Activated CD4-positive, CD25-positive, alpha-beta regulatory T cell treated with anti-CD3 and anti-CD28 coated beads, Interleukin-2, amount 50 U/mL, for 72 hours (primary cell): Measurements from ENCODE around the gene MLNR.

ENCODE experiments used
- DNase-seq: peaks from one replicate; pipeline ENCODE4 v3.0.0; 2021

MLNR gene

DNA sequence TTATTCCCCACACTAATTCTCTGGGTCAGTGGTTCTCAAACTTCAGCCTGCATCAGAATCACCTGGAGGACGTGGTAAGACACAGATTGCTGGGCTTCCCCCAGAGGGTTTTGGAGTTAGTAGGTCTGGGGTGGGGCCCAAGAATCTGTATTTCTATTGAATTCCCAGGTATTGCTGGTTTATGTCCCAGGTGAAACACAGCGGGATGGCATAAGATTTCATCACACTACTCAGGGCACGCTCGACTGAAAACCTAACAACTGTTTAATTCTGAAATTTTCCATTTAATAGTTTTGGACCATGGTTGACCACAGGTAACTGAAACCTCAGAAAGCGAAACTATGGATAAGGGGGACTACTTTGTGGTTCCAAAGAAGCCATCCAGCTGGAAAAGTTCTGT lies 6.5 kb downstream of the MLNR start:
- DNase-seq, result no peak

GRCh38 chr13:49234741-49235140 lies 14.6 kb downstream of the MLNR start:
- no peak for DNase-seq

- no peak for DNase-seq
Observed at GRCh38 chr13:49235856-49236431, 15.8 kb downstream of the MLNR start.

DNA sequence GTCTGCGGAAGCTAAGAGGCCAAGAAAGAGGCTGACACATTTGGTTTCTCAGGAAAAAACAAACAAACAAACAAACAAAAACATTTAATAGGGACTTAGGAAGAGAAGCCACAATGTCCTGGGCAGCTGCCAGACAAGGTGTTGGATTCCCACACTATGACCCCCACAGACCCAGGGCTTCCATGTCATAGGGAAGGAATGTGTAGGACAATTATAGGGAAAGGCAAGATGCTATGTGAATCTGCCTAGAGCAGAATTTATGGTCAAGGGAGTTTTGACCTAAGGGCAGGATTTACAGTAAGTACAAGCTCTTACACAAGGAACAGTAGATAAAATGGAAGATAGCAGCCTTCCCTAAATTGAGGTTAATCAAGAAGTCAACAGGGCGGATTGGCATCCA lies 18.5 kb downstream of the MLNR start:
- DNase-seq, result no peak

GRCh38 chr13:49240017-49240416 lies 19.9 kb downstream of the MLNR start:
- DNase-seq, result no peak

DNA sequence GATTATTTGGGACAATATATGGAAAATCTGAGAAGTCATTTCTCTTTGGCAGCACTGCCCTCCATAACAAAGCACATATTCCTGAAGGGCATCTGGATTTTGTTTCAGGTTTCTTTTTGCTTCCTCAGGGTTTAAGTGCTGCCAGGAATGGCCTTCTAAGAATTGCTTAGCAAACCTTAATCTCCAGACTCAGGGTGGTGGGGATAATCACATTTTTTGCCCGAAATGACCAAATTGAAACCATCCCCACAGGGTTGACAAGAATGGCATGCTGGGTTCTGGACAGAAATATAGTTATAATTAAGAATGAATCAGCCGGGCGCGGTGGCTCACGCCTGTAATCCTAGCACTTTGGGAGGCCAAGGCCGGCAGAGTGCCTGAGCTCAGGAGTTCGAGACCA lies 21.2 kb downstream of the MLNR start:
- no peak for DNase-seq

- DNase-seq, result no peak
Observed at GRCh38 chr13:49245101-49245500, 25.0 kb downstream of the MLNR start.

DNA sequence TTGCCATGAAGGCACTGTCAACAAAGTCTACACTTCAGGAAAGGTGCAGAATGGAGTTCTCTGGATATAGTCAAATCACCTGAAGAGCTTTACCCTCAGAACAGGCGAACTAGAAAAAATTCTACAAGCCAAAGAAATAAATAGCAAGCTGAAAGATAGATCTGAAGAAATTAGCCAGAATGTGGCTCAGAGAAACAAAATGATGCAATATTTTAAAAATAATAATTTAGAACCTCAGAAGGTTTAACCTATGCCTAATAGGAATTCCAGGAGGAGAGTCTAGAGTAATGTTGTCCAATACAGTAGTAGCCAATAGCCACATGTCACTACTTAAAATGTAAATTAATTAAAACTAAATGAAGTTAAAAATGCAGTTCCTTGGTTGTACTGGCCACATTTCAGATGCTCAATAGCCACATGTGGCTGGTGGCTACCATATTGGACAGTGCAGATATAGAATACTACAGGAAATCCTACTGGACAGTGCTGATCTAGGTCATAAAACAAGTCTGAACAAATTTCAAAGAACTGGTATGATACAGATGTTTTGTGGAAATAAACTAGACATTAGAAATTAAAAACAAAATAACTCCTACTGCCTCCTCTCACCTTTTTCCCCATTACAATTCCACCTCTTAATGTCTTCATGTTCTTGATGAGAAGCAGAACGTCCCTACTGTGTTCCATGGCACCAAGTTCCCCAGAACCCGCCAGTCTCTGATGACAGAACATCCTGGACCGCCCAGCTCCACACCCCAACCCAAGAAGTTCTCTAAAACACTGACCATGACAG lies 26.9 kb downstream of the MLNR start:
- DNase-seq, result no peak

DNA sequence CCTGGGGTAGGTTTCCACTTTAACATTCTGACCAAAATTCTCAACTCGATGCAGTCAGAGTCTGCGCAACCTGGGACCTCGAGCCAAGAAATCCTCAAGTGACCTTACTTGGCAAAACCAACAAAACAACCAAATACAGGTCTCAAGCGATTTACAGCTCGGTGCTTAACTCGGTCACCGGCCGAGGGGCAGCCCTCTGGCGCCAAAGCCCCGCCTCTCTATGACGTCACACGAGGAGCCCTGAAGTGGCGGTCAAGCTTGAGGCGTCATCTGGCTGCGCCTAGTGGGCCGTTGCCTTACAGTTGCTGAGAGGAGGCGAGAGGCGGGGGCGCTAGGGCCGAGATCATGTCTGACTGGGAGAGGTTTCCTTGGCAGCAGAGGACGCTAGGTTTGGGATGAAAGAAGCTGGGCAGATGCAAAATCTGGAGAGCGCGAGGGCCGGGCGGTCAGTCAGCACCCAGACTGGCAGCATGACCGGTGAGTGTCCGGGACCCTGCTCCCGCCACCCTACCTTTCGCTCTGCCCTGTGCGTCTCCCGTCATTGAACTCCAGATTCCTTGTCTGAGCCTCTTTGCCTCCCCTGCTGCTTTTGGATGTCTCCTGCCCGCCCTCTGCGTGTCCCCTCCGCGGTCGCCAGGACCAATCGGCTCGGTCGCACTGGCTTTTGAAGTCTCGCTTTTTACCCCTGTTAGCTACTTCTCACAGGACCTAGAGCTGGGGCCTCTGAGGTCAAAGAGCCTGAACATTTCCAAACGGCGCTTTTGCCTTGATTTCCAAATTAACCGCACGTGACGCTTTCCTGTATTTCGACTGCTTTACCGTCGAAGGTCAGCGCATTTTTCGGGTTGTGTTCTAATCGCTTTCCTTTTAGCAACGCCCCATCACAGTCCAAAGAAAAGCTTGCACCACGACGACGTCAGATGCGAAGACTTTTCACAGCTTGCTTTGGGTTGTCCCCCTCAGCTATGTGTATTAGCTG lies 27.8 kb downstream of the MLNR start, which contains the start of gene CDADC1:
TSS of gene CDADC1 (plus strand) at position 283 of the 979 bp plus-strand sequence. CDS start at position 396, 113 bp downstream.
- peak; percentile 94 for DNase-seq

DNA sequence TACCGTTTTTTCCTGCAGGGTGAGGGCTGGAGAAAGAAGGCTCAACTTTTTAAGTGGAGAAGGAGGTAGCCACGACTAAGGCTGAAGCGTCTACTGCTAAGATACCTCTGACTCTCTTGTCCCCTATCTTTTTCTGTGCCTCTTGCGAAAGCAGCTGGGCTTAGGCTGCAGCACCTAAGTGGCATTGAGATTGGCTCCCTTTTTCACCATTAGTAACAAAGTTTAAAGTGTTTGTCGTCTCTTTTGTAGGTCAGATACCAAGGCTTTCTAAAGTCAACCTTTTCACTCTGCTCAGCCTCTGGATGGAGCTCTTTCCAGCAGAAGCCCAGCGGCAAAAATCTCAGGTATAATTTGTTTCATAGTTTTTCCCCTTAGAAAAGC lies 28.5 kb downstream of the MLNR start:
- DNase-seq, result no peak

DNA sequence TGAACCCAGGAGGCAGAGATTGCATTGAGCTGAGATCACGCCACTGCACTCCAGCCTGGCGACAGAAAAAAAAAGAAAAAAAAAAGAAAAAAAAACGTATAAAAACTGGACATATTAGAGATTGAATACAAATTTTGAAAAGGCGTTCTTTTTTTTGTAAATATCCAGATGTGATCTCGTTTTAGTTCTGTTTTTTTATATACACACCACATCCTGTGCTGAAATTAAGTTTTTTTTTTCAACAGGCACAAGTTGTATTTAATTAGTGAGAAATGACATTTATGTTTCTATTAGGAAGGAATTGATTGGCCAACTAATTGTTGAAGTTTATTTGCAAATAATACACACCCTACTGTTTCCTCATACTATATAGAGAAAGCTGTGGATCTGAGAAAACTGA lies 31.2 kb downstream of the MLNR start:
- no peak for DNase-seq

GRCh38 chr13:49253310-49253709 lies 33.2 kb downstream of the MLNR start:
- no peak for DNase-seq

- no peak for DNase-seq
Observed at GRCh38 chr13:49254007-49254406, 33.9 kb downstream of the MLNR start.

DNA sequence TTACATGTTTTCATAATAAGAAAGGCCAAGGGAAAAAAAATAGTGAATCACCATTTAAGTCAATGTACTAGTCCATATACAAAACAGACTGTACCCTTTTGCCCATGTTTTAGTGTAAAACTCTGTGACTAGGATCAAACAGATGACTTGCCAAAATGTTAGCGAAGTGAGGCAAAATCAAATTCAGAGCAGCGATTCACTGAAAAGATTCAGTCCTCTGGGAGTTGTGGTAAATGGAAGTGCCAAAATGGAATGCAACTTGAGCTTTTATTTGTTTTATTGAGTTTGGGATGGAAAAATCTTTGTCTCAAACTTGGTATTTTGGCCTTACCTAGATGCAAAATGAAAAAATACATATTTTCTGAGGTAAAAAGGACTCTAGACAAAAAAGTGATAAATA lies 36.7 kb downstream of the MLNR start:
- DNase-seq, result no peak

DNA sequence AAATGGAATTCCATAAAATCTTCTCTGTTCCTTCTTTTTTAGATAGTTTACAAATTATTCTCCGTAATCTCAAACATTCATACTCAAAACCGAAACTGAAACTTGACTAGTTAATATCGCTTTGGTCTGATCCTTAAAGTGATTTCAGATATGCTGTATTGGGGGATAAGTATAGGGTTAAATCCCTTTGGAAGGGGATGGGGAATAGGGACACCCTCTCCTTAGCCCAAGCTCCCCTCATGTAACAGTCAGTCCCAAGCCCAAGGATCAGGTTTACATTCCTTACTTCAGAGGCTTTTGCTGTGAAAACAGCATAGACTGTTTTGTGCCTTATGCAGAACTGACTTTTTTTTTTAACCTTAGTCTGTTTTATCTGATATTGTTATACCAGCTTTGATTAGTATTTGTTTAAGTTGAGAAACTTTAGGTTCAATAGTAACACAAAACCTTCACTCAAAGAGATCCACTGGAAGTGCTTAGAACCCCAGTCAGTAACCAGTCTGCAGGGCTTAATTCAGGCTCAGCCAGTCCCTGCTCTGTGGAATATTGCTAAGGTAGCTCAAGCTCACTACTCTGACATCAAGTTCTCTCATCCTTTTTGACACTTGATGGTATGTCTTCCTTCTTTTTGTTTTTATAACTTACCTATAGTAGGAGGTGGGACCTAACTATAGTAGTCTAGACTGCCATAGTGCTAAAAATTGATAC lies 38.1 kb downstream of the MLNR start:
- no peak for DNase-seq

GRCh38 chr13:49259586-49259985 lies 39.4 kb downstream of the MLNR start:
- no peak for DNase-seq

DNA sequence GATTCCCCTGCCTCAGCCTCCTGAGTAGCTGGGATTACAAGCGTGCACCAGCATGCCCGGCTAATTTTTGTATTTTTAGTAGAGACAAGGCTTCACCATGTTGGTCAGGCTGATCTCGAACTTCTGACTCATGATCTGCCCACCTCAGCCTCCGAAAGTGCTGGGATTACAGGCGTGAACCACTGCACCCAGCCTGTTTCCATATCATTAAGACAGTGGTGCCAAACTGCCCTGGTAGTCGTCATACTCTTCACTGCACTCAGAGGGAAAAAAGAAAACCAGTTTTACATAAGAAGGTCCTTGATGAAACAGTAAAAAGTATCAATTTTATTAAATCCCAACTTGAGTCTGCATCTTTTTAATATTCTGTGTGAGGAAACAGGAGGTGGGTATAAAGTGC lies 42.5 kb downstream of the MLNR start:
- DNase-seq, result no peak

DNA sequence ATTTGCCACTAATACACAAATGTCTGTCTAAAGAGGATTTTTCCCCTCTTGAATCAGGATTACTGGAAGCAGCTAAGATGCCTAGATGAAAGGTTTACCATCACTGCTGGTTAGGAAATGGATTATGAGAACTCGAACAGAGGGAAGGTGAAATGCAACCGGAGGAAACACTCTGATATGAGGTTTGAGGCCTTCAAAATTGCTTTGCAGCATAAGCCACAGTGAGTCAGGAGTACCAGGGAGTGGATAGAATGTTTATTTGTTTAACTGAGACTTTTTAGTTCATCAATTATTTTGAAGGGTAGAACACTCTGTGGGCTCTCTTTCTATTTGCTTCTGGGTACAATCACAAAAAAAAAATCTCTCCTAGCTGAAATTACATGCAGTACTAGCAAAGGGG lies 45.7 kb downstream of the MLNR start:
- no peak for DNase-seq

DNA sequence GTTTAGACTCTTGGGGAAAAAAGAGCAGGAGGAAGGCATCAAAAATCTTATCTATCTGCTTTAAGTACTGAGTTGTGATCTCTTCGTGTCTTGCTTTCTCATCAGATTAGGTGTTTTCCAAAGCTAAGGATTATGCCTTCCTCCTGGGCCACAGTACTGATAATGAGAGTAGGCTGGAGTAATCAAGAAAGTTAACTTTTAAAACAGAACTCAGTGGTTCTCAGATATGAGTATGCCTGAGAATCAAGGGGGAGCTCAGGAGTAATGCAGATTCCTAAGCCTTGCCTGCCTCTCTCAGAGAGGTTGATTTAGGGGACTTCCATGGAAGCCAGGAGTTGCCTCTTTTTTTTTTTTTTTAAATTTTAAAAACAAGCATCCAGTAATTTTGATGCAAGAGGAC lies 51.1 kb downstream of the MLNR start:
- DNase-seq, result no peak
